H9 (cell line): ENCODE data around the gene PPM1J. TPM values are rescaled to one million over a fixed set of nuclear protein-coding genes. Genes with fewer than 3 reads are reported as not detected.

Experiments used
- DNase-seq: peaks from one replicate; pipeline ENCODE4 v3.0.0-alpha.2; 2017
- H2AFZ ChIP-seq: one replicate; pipeline ENCODE4 v1.6.1; 2013; ENCODE audit warnings: mild to moderate bottlenecking, low read length, control low read depth, moderate library complexity
- H2AK5ac ChIP-seq: 2 replicates; pipeline ENCODE4 v1.6.1; 2013; ENCODE audit warnings: low read length, control low read depth, mixed read lengths; ENCODE audit not compliant: insufficient read length
- H2BK120ac ChIP-seq: one replicate; pipeline ENCODE4 v1.6.1; 2013; ENCODE audit warnings: low read depth, mild to moderate bottlenecking, low read length, control low read depth, inconsistent platforms; ENCODE audit not compliant: poor library complexity, severe bottlenecking
- H2BK12ac ChIP-seq: 2 replicates; pipeline ENCODE4 v1.6.1; 2013; ENCODE audit warnings: low read length, control low read depth, mixed read lengths, low read depth; ENCODE audit not compliant: insufficient read length
- H2BK15ac ChIP-seq: 2 replicates; pipeline ENCODE4 v1.6.1; 2013; ENCODE audit warnings: low read depth, low read length, control low read depth
- H2BK20ac ChIP-seq: one replicate; pipeline ENCODE4 v1.6.1; 2013; ENCODE audit warnings: low read depth, mild to moderate bottlenecking, low read length, control low read depth, inconsistent platforms; ENCODE audit not compliant: poor library complexity, severe bottlenecking
- H2BK5ac ChIP-seq: 2 replicates; pipeline ENCODE4 v1.6.1; 2013; ENCODE audit warnings: low read length, control low read depth, mixed read lengths; ENCODE audit not compliant: insufficient read length
- H3K14ac ChIP-seq: 2 replicates; pipeline ENCODE4 v1.6.1; 2013; ENCODE audit warnings: low read length, control low read depth; ENCODE audit not compliant: insufficient read depth
- H3K18ac ChIP-seq: 2 replicates; pipeline ENCODE4 v1.6.1; 2013; ENCODE audit warnings: low read depth, mild to moderate bottlenecking, mixed read lengths, low read length, control low read depth; ENCODE audit not compliant: insufficient read length
- H3K23ac ChIP-seq: 2 replicates; pipeline ENCODE4 v1.6.1; 2013; ENCODE audit warnings: low read length, control low read depth, mixed read lengths, low read depth; ENCODE audit not compliant: insufficient read length
- H3K23me2 ChIP-seq: 2 replicates; pipeline ENCODE4 v1.6.1; 2013; ENCODE audit warnings: low read depth, mild to moderate bottlenecking, mixed read lengths, low read length, control low read depth; ENCODE audit not compliant: insufficient read length, poor library complexity, severe bottlenecking
- H3K27ac ChIP-seq: 2 replicates; pipeline ENCODE4 v1.5.1; 2013; ENCODE audit warnings: low read length, control low read depth, mixed read lengths, low read depth; ENCODE audit not compliant: insufficient read length
- H3K27me3 ChIP-seq: 2 replicates; pipeline ENCODE4 v1.6.1; 2013; ENCODE audit warnings: low read length, control low read depth, inconsistent platforms; ENCODE audit not compliant: insufficient read depth
- H3K4ac ChIP-seq: 2 replicates; pipeline ENCODE4 v1.6.1; 2013; ENCODE audit warnings: low read depth, mild to moderate bottlenecking, control low read depth, inconsistent platforms, low read length, moderate library complexity
- H3K4me1 ChIP-seq: 2 replicates; pipeline ENCODE4 v1.6.1; 2013; ENCODE audit warnings: low read length, control low read depth, inconsistent platforms; ENCODE audit not compliant: insufficient read depth
- H3K4me2 ChIP-seq: 2 replicates; pipeline ENCODE4 v1.6.1; 2013; ENCODE audit warnings: low read length, control low read depth, mixed read lengths; ENCODE audit not compliant: insufficient read length, insufficient read depth
- H3K56ac ChIP-seq: 2 replicates; pipeline ENCODE4 v1.6.1; 2013; ENCODE audit warnings: low read depth, mild to moderate bottlenecking, mixed read lengths, low read length, control low read depth; ENCODE audit not compliant: insufficient read length
- H3K79me1 ChIP-seq: 2 replicates; pipeline ENCODE4 v1.6.1; 2013; ENCODE audit warnings: low read depth, mild to moderate bottlenecking, moderate library complexity, low read length, control low read depth, inconsistent platforms; ENCODE audit not compliant: insufficient read depth, poor library complexity, severe bottlenecking
- H3K79me2 ChIP-seq: 2 replicates; pipeline ENCODE4 v1.6.1; 2013; ENCODE audit warnings: low read length, control low read depth, inconsistent platforms; ENCODE audit not compliant: insufficient read depth
- H3K9ac ChIP-seq: 2 replicates; pipeline ENCODE4 v1.6.1; 2013; ENCODE audit warnings: low read length, control low read depth, mixed read lengths; ENCODE audit not compliant: insufficient read length; ENCODE audit errors: extremely low read depth
- H3K9me3 ChIP-seq: one replicate; pipeline ENCODE4 v1.6.1; 2013; ENCODE audit warnings: low read depth, low read length, inconsistent platforms; ENCODE audit not compliant: control insufficient read depth
- H3T11ph ChIP-seq: one replicate; pipeline ENCODE4 v1.6.1; 2013; ENCODE audit warnings: mild to moderate bottlenecking, low read length, control low read depth, inconsistent platforms
- H4K20me1 ChIP-seq: one replicate; pipeline ENCODE4 v1.6.1; 2013; ENCODE audit not compliant: control insufficient read depth, insufficient read length, insufficient read depth
- H4K5ac ChIP-seq: 2 replicates; pipeline ENCODE4 v1.6.1; 2013; ENCODE audit warnings: low read depth, mild to moderate bottlenecking, mixed read lengths, low read length, control low read depth; ENCODE audit not compliant: insufficient read length
- H4K8ac ChIP-seq: replicated peaks from 2 replicates; pipeline ENCODE4 v1.6.1; 2013; ENCODE audit warnings: low read length, control low read depth, mixed read lengths, low read depth; ENCODE audit not compliant: insufficient read length
- H4K91ac ChIP-seq: 2 replicates; pipeline ENCODE4 v1.6.1; 2013; ENCODE audit warnings: low read depth, mild to moderate bottlenecking, moderate library complexity, mixed read lengths, low read length, control low read depth; ENCODE audit not compliant: insufficient read length
- H3K27ac Mint-ChIP-seq, 3 experiments: 2 replicates in 2 of 3; 3 replicates in 1 of 3; pipeline ENCODE4 v1.8.0; 2020 to 2021; ENCODE audit warnings: mixed read lengths in 3 of 3, mild to moderate bottlenecking in 1 of 3, moderate library complexity in 1 of 3
- H3K27me3 Mint-ChIP-seq: 2 replicates; pipeline ENCODE4 v1.8.0; 2021; ENCODE audit warnings: low read depth, mild to moderate bottlenecking, moderate library complexity, mixed read lengths
- H3K36me3 Mint-ChIP-seq, 3 experiments: 2 replicates in 2 of 3; 3 replicates in 1 of 3; pipeline ENCODE4 v1.8.0; 2020 to 2021; ENCODE audit warnings: low read depth in 3 of 3, mixed read lengths in 3 of 3; ENCODE audit not compliant: insufficient read depth in 1 of 3
- H3K4me1 Mint-ChIP-seq, 2 experiments: 2 replicates each; pipeline ENCODE4 v1.8.0; 2020; ENCODE audit warnings: mixed read lengths in 2 of 2
- H3K4me3 Mint-ChIP-seq, 2 experiments: 2 replicates in 1 of 2; 3 replicates in 1 of 2; pipeline ENCODE4 v1.8.0; 2020 to 2021; ENCODE audit warnings: mild to moderate bottlenecking in 2 of 2, mixed read lengths in 2 of 2, moderate library complexity in 1 of 2
- H3K9me3 Mint-ChIP-seq, 2 experiments: 2 replicates in 1 of 2; 3 replicates in 1 of 2; pipeline ENCODE4 v1.8.0; 2020; ENCODE audit warnings: mild to moderate bottlenecking in 2 of 2, mixed read lengths in 2 of 2, moderate library complexity in 1 of 2
- CTCF ChIP-seq: fragments of 200-600 bp; sonication (generic); conservative IDR thresholded peaks from 3 replicates; pipeline ENCODE4 v1.8.0; 2021; ENCODE audit warnings: antibody characterized with exemption, mild to moderate bottlenecking
- WGBS: extraction: QIAGEN DNeasy Blood & Tissue Kit; methylation state at CpG from one replicate; pipeline ENCODE4 v1.1.7; 2013; ENCODE audit warnings: missing lambda C conversion rate, low lambda C conversion rate, mixed read lengths; ENCODE audit not compliant: insufficient read length; ENCODE audit errors: extremely low coverage; 5-methylcytosine and 5-hydroxymethylcytosine counted together
- total RNA-seq: library from RNA; stranded (reverse); gene quantifications from 2 replicates; pipeline ENCODE4 v1.2.1, GENCODE V29; 2021

PPM1J gene
- total RNA-seq, 1 experiment from 2014 or later: 12.7 TPM

- H2BK5ac ChIP-seq: no peak overlapping the region
- no peaks in the 10 kb centered on the region for H3K9me3 ChIP-seq
- Mint-ChIP-seq H3K4me3 (0 out of 5 replicates have a peak overlapping the region, but pooled peaks of 1 of the 2 experiments have one; percentile 12), H3K27ac (no peak overlapping the region; a peak in 1 of 7 replicates), H3K36me3 (peaks cover 18 to 55% (median 46%) of the 10 kb centered on the region in 3 experiments; a peak in 6 of 7 replicates), H3K4me1 (peaks cover 78 to 89% of the 10 kb centered on the region in 2 experiments), H3K9me3 (no peaks in the 10 kb centered on the region; a peak in 1 of 5 replicates), H3K27me3 (peaks cover 55% of the 10 kb centered on the region)
- H2BK12ac ChIP-seq: no peak overlapping the region
- no peak overlapping the region for H3T11ph ChIP-seq
- no peak overlapping the region for H3K18ac ChIP-seq
- no peaks in the 10 kb centered on the region for H3K79me1 ChIP-seq
- no peak overlapping the region for H2AFZ ChIP-seq
- peaks cover 4% of the 10 kb centered on the region for H4K20me1 ChIP-seq
- no peak overlapping the region for H3K4ac ChIP-seq
- H4K8ac ChIP-seq: no peak overlapping the region
- H3K79me2 ChIP-seq: no peaks in the 10 kb centered on the region
- no peak overlapping the region for H2BK20ac ChIP-seq
- H2BK120ac ChIP-seq: no peak overlapping the region
- no peak overlapping the region for H4K5ac ChIP-seq
- WGBS: no CpG with 5 or more reads among the region's 12 CpGs
- H3K23ac ChIP-seq: no peak overlapping the region
- no peak overlapping the region for H3K56ac ChIP-seq
- no peak overlapping the region for H2BK15ac ChIP-seq
- H4K91ac ChIP-seq: no peak overlapping the region
- no peak overlapping the region for H3K4me2 ChIP-seq
- peaks cover 7% of the 10 kb centered on the region; the same call in 1 of the 2 replicates for H3K27me3 ChIP-seq
- no peak overlapping the region for H3K9ac ChIP-seq
- no peak overlapping the region for H3K14ac ChIP-seq
- peaks cover 13% of the 10 kb centered on the region for H3K4me1 ChIP-seq
- H2AK5ac ChIP-seq: no peak overlapping the region
- peaks cover 12% of the 10 kb centered on the region for H3K23me2 ChIP-seq
- no peak for DNase-seq
- no peak for TF ChIP-seq CTCF
- no peak overlapping the region for H3K27ac ChIP-seq
Observed at GRCh38 chr1:112702420-112703261, 12.5 kb downstream of the PPM1J start.
